WTC11 (cell line): ENCODE measurements around the gene COL9A2. TPM values are rescaled to one million over a fixed set of nuclear protein-coding genes. Genes with fewer than 3 reads are reported as not detected.

Experiments
- ATAC-seq: fragments of 200-7000 bp; cut with Tn5 transposase; 2 replicates; pipeline ENCODE4 v1.10.0; 2021; ENCODE audit warnings: mild to moderate bottlenecking, moderate library complexity
- CTCF ChIA-PET: fragments of 300-600 bp; sonication (Branson Sonifier 250); formaldehyde crosslinking; loops from one replicate; lab custom pipeline; 2021; ENCODE audit warnings: antibody characterized with exemption; lab: Charles Lee
- POLR2A ChIA-PET: fragments of 350-600 bp; sonication (Branson Sonifier 250); formaldehyde crosslinking; loops from one replicate; lab custom pipeline; 2021; ENCODE audit warnings: antibody characterized with exemption; lab: Charles Lee
- DNase-seq: peaks from one replicate; pipeline ENCODE4 v3.0.0; 2021; ENCODE audit warnings: low spot score
- H3K27ac Mint-ChIP-seq: 2 replicates; pipeline ENCODE4 v1.8.0; 2021; ENCODE audit warnings: mixed read lengths
- H3K27me3 Mint-ChIP-seq: 2 replicates; pipeline ENCODE4 v1.8.0; 2021; ENCODE audit warnings: low read depth, mild to moderate bottlenecking, moderate library complexity, mixed read lengths
- H3K36me3 Mint-ChIP-seq: 2 replicates; pipeline ENCODE4 v1.8.0; 2021; ENCODE audit warnings: mixed read lengths
- H3K4me1 Mint-ChIP-seq: 2 replicates; pipeline ENCODE4 v1.8.0; 2022; ENCODE audit warnings: mixed read lengths
- H3K4me3 Mint-ChIP-seq: 2 replicates; pipeline ENCODE4 v1.8.0; 2021; ENCODE audit warnings: mild to moderate bottlenecking, moderate library complexity, mixed read lengths
- H3K9me3 Mint-ChIP-seq: 2 replicates; pipeline ENCODE4 v1.8.0; 2021; ENCODE audit warnings: mixed read lengths
- ATF1 ChIP-seq: sonication (generic); formaldehyde crosslinking; IDR thresholded peaks from 2 replicates; pipeline ENCODE4 v1.8.1; 2023; ENCODE audit warnings: mild to moderate bottlenecking, moderate library complexity, missing genetic modification reagents
- E2F1 ChIP-seq: sonication (generic); formaldehyde crosslinking; IDR thresholded peaks from 2 replicates; pipeline ENCODE4 v1.8.0; 2022; ENCODE audit warnings: mild to moderate bottlenecking, missing genetic modification reagents
- ERG ChIP-seq: fragments of 250-450 bp; sonication (Bioruptor Pico); IDR thresholded peaks from 2 replicates; pipeline ENCODE4 v1.8.0; 2021; ENCODE audit warnings: mild to moderate bottlenecking
- ESRRA ChIP-seq: sonication (generic); formaldehyde crosslinking; IDR thresholded peaks from 2 replicates; pipeline ENCODE4 v1.8.1; 2022; ENCODE audit warnings: mild to moderate bottlenecking, missing genetic modification reagents, borderline replicate concordance
- HMGA2 ChIP-seq: fragments of 250-450 bp; sonication (Bioruptor Pico); IDR thresholded peaks from 2 replicates; pipeline ENCODE4 v1.4.0; 2021; ENCODE audit warnings: mild to moderate bottlenecking, moderate library complexity
- KAT7 ChIP-seq: sonication (generic); formaldehyde crosslinking; IDR thresholded peaks from 2 replicates; pipeline ENCODE4 v1.8.1; 2023; ENCODE audit warnings: missing genetic modification reagents, mild to moderate bottlenecking, borderline replicate concordance
- MAX ChIP-seq: sonication (generic); formaldehyde crosslinking; IDR thresholded peaks from 2 replicates; pipeline ENCODE4 v1.8.0; 2022; ENCODE audit warnings: mild to moderate bottlenecking, missing genetic modification reagents
- MYBL2 ChIP-seq: sonication (generic); formaldehyde crosslinking; IDR thresholded peaks from 2 replicates; pipeline ENCODE4 v1.8.1; 2023; ENCODE audit warnings: mild to moderate bottlenecking, moderate library complexity, missing genetic modification reagents
- NFATC4 ChIP-seq: fragments of 250-450 bp; sonication (Bioruptor Pico); IDR thresholded peaks from 2 replicates; pipeline ENCODE4 v1.9.0; 2021; ENCODE audit warnings: mild to moderate bottlenecking
- NFE2L1 ChIP-seq: sonication (generic); formaldehyde crosslinking; IDR thresholded peaks from 2 replicates; pipeline ENCODE4 v1.8.1; 2023; ENCODE audit warnings: missing genetic modification reagents
- NR1H2 ChIP-seq: sonication (generic); formaldehyde crosslinking; IDR thresholded peaks from 2 replicates; pipeline ENCODE4 v1.9.0; 2021; ENCODE audit warnings: mild to moderate bottlenecking, moderate library complexity, missing genetic modification reagents
- RORB ChIP-seq: fragments of 250-450 bp; sonication (Bioruptor Pico); IDR thresholded peaks from 2 replicates; pipeline ENCODE4 v1.9.0; 2021; ENCODE audit warnings: mild to moderate bottlenecking
- SP1 ChIP-seq: sonication (generic); formaldehyde crosslinking; conservative IDR thresholded peaks from 2 replicates; pipeline ENCODE4 v1.8.1; 2022; ENCODE audit warnings: missing genetic modification reagents
- STAT6 ChIP-seq: sonication (generic); formaldehyde crosslinking; conservative IDR thresholded peaks from 2 replicates; pipeline ENCODE4 v1.8.1; 2023; ENCODE audit warnings: mild to moderate bottlenecking, low read depth, missing genetic modification reagents, moderate library complexity
- TEAD1 ChIP-seq: sonication (generic); formaldehyde crosslinking; IDR thresholded peaks from 2 replicates; pipeline ENCODE4 v1.8.0; 2022; ENCODE audit warnings: mild to moderate bottlenecking, missing genetic modification reagents
- TP53 ChIP-seq: sonication (generic); formaldehyde crosslinking; IDR thresholded peaks from 2 replicates; pipeline ENCODE4 v1.8.1; 2023; ENCODE audit warnings: mild to moderate bottlenecking, missing genetic modification reagents
- ZBTB43 ChIP-seq: sonication (generic); formaldehyde crosslinking; IDR thresholded peaks from 2 replicates; pipeline ENCODE4 v1.8.1; 2023; ENCODE audit warnings: mild to moderate bottlenecking, missing genetic modification reagents
- ZNF121 ChIP-seq: sonication (generic); formaldehyde crosslinking; IDR thresholded peaks from 2 replicates; pipeline ENCODE4 v1.8.0; 2023; ENCODE audit warnings: missing genetic modification reagents
- ZNF263 ChIP-seq: sonication (generic); formaldehyde crosslinking; IDR thresholded peaks from 2 replicates; pipeline ENCODE4 v1.8.1; 2022; ENCODE audit warnings: low read depth, mild to moderate bottlenecking, moderate library complexity, missing genetic modification reagents
- ZNF281 ChIP-seq: sonication (generic); formaldehyde crosslinking; IDR thresholded peaks from 2 replicates; pipeline ENCODE4 v1.8.0; 2023; ENCODE audit warnings: mild to moderate bottlenecking, missing genetic modification reagents
- ZNF416 ChIP-seq: fragments of 250-450 bp; sonication (Bioruptor Pico); IDR thresholded peaks from 2 replicates; pipeline ENCODE4 v1.9.0; 2021; ENCODE audit warnings: mild to moderate bottlenecking, inconsistent platforms
- ZNF423 ChIP-seq: fragments of 250-450 bp; sonication (Bioruptor Pico); IDR thresholded peaks from 2 replicates; pipeline ENCODE4 v2.1.2; 2022; ENCODE audit warnings: mild to moderate bottlenecking, moderate library complexity
- total RNA-seq: library from RNA; stranded (reverse); gene quantifications from 3 replicates; pipeline ENCODE4 v1.2.3, GENCODE V29; 2021

COL9A2 gene
- total RNA-seq, 1 experiment from 2014 or later: 4.7 TPM

- TF ChIP-seq ZBTB43 (CRISPR knock-in tag) (no peak), ZNF423 (CRISPR knock-in tag) (no peak), KAT7 (CRISPR knock-in tag) (no peak), TP53 (CRISPR knock-in tag) (no peak), ERG (CRISPR knock-in tag) (no peak)
- TF ChIP-seq, all 79 proteins: peak for 0
These were observed 49.3 kb downstream of the COL9A2 start (continued) for GRCh38 chr1:40267767-40268187.

GRCh38 chr1:40266786-40267535, 50.1 kb downstream of the COL9A2 start:
- ATAC-seq: no peak
- POLR2A ChIA-PET: no interaction called here
- no peak overlapping the region for H3K27ac Mint-ChIP-seq

GRCh38 chr1:40265919-40266318, 51.2 kb downstream of the COL9A2 start:
- H3K27ac Mint-ChIP-seq: no peak overlapping the region
- H3K9me3 Mint-ChIP-seq: no peaks in the 10 kb centered on the region
- H3K4me3 Mint-ChIP-seq: no peak overlapping the region
- POLR2A ChIA-PET: no interaction called here
- ATAC-seq (no peak), DNase-seq (no peak)
- H3K4me1 Mint-ChIP-seq: no peaks in the 10 kb centered on the region
- CTCF ChIA-PET: no interaction called here
- peaks cover 48% of the 10 kb centered on the region for H3K36me3 Mint-ChIP-seq
- no peaks in the 10 kb centered on the region for H3K27me3 Mint-ChIP-seq
- TF ChIP-seq STAT6: no peak
- TF ChIP-seq NR1H2 (CRISPR knock-in tag): no peak
- TF ChIP-seq E2F1 (CRISPR knock-in tag): no peak
- TF ChIP-seq NFATC4 (CRISPR knock-in tag): no peak
- TF ChIP-seq ZNF416 (CRISPR knock-in tag): no peak
- no peak for TF ChIP-seq MAX
- TF ChIP-seq ZNF121 (CRISPR knock-in tag): no peak
- TF ChIP-seq TEAD1: no peak
- TF ChIP-seq ZNF281 (CRISPR knock-in tag): no peak
- no peak for TF ChIP-seq ESRRA (CRISPR knock-in tag)
- TF ChIP-seq MYBL2 (CRISPR knock-in tag): no peak
- TF ChIP-seq RORB (CRISPR knock-in tag): no peak
- TF ChIP-seq SP1 (CRISPR knock-in tag): no peak
- TF ChIP-seq ZNF263 (CRISPR knock-in tag): no peak
- no peak for TF ChIP-seq NFE2L1 (CRISPR knock-in tag)
- TF ChIP-seq ATF1: no peak

More at GRCh38 chr1:40266786-40267535, 50.1 kb downstream of the COL9A2 start:
- no peak for DNase-seq
- Mint-ChIP-seq H3K4me3 (no peak overlapping the region), H3K4me1 (no peaks in the 10 kb centered on the region), H3K36me3 (peaks cover 37% of the 10 kb centered on the region), H3K9me3 (no peaks in the 10 kb centered on the region), H3K27me3 (no peaks in the 10 kb centered on the region)
- CTCF ChIA-PET: interaction anchor here (0.9 kb wide), 1 partner anchor 44 kb away, joined by 4 read pairs; no protein-coding TSS in a partner anchor
- TF ChIP-seq E2F1 (CRISPR knock-in tag) (no peak), HMGA2 (CRISPR knock-in tag) (peak; percentile 90)
